Uterus (tissue), 2 donors: ENCODE data around the gene ASIC3.
A peak's percentile ranks its signal among the peaks of the same experiment; 100 is the strongest.

Experiments
- POLR2A ChIP-seq, 2 donors: fragments of 450-650 bp; IDR thresholded peaks; one replicate each; pipeline ENCODE4 v1.6.1; 2016; ENCODE audit warnings: antibody characterized with exemption in 2 of 2, mild to moderate bottlenecking in 1 of 2, moderate library complexity in 1 of 2
- TF ChIP-seq, protein P1 (sequence below), 4 experiments: fragments of 200-600 bp in 2 of 4; fragments of 450-650 bp in 2 of 4; sonication (generic) in 2 of 4; IDR thresholded peaks; one replicate each; pipeline ENCODE4 v1.5.1; 2016 to 2019; ENCODE audit warnings: antibody characterized with exemption in 4 of 4, mild to moderate bottlenecking in 2 of 4, moderate library complexity in 1 of 4

DNA sequence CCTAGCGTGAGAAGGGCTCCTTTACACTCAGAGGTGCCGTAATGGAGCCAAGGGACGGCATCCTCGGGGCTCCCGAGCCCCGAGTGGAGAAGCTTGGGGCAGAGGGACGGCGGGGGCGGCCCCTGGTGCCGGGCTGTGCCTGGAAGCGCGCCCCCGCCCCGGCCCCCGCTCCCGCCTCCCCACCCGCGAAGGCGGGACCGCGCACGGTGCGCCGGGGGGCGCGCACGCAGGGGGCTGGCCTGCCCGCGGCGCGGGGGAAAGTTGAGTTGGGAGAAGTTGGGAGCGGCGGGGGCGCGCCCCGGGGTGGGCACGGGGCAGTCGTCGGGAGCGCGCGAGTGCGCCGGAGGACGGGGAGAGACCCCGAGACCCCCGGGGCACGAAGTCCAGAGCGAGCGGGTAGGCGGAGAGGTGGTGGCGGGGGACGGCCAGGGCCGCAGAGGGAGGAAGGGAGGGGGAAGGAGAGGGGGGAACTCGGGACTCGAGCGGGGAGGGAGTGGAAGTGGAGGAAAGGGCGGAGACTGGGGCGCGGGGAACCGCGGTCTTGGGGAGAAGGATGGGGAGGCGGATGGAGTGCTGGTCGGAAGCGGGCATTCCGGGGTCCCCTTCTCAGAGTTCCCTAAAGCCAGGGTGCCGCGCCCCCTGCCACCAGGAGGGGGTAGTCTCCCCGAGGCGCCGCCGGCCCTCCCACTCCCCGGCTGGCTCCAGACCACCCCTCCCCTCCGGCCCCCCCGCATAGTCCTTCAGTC, 11.2 kb downstream of the ASIC3 start, which contains the start of gene SLC4A2:
- TF ChIP-seq, protein P1, sequence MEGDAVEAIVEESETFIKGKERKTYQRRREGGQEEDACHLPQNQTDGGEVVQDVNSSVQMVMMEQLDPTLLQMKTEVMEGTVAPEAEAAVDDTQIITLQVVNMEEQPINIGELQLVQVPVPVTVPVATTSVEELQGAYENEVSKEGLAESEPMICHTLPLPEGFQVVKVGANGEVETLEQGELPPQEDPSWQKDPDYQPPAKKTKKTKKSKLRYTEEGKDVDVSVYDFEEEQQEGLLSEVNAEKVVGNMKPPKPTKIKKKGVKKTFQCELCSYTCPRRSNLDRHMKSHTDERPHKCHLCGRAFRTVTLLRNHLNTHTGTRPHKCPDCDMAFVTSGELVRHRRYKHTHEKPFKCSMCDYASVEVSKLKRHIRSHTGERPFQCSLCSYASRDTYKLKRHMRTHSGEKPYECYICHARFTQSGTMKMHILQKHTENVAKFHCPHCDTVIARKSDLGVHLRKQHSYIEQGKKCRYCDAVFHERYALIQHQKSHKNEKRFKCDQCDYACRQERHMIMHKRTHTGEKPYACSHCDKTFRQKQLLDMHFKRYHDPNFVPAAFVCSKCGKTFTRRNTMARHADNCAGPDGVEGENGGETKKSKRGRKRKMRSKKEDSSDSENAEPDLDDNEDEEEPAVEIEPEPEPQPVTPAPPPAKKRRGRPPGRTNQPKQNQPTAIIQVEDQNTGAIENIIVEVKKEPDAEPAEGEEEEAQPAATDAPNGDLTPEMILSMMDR (IDR thresholded peaks at IDR 0.05), result peak in 3 of 4 experiments; percentile 37 to 58 (median 38)
- peak; percentile 40 to 70 for TF ChIP-seq POLR2A (IDR thresholded peaks at IDR 0.05)
